Esophagus muscularis mucosa (tissue), 3 donors: ENCODE results near the gene RAB6A.

Experiments
- POLR2A ChIP-seq: fragments of 450-650 bp; IDR thresholded peaks from one replicate; pipeline ENCODE4 v1.6.1; 2017; ENCODE audit warnings: antibody characterized with exemption, moderate library complexity, mild to moderate bottlenecking, low read depth
- TF ChIP-seq, protein P1 (sequence below), 3 experiments: fragments of 200-600 bp in 2 of 3; fragments of 450-650 bp in 1 of 3; sonication (generic) in 2 of 3; IDR thresholded peaks; one replicate each; pipeline ENCODE4 v1.5.1; 2017 to 2019; ENCODE audit warnings: antibody characterized with exemption in 3 of 3, mild to moderate bottlenecking in 2 of 3, moderate library complexity in 1 of 3

DNA sequence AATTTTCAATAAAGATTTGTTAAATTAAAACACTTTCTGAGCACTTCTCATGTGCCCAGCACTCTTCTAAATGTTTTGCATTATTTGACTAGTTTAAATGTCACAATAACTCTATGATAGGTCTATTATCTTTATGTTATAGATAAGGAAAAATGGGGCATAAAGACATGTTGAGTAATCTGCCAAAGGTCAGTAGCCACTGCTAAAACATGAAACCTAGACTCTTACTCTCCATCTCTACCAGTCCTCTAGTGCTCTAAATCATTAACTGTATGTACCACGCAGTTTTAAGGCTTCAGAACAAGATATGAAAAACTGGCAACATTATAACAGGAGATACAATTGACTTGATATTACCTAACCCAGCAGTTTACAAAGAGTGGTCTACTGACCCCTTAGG lies 6.9 kb downstream of the RAB6A start:
- TF ChIP-seq, protein P1, sequence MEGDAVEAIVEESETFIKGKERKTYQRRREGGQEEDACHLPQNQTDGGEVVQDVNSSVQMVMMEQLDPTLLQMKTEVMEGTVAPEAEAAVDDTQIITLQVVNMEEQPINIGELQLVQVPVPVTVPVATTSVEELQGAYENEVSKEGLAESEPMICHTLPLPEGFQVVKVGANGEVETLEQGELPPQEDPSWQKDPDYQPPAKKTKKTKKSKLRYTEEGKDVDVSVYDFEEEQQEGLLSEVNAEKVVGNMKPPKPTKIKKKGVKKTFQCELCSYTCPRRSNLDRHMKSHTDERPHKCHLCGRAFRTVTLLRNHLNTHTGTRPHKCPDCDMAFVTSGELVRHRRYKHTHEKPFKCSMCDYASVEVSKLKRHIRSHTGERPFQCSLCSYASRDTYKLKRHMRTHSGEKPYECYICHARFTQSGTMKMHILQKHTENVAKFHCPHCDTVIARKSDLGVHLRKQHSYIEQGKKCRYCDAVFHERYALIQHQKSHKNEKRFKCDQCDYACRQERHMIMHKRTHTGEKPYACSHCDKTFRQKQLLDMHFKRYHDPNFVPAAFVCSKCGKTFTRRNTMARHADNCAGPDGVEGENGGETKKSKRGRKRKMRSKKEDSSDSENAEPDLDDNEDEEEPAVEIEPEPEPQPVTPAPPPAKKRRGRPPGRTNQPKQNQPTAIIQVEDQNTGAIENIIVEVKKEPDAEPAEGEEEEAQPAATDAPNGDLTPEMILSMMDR (IDR thresholded peaks at IDR 0.05) = no peak
- no peak for TF ChIP-seq POLR2A
